ENCODE data around the gene EMX2.

EMX2 gene

DNA sequence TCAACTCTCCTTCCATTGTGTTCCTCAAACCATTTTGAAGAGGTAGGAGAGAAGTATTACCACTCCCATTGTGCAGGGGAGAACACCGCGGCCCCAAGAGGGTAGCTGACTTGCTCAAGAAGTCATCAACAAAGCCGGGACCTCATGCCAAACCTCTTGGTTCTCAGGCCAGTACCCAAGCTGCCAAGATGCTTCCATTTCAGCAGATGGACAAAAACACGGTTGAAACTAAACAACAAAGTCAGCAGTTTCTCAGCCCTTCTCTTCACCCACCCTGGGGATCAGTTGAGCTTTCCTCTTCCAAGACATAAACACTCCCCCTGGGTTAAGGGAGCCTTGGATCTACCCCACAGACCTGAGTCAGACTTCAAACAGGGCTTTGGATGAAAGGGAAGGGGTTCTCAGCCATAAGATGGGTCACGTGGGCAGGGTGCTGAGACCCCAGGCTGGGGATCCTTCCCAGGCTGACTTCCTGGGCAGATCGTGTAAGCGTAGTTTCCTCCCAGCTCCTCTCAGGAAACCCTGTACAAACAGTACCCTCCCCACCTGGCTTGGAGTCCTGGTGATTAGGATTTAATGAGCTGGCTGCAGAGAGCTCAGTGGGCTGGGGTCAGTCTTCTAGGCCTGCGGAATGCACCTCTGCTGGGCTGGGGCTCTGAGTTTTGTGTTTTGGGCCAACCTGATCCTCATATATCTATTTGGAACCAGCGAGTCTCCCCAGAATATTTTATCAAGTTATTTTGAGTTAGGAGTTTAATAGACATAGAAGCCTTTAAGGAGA, 27.3 kb downstream of the EMX2 start:
- H3K9me3 ChIP-seq (ENCODE audit: control insufficient read depth, insufficient read depth, low read depth, low read length), result no peaks in the 10 kb centered on the region
- TF ChIP-seq, protein P1, sequence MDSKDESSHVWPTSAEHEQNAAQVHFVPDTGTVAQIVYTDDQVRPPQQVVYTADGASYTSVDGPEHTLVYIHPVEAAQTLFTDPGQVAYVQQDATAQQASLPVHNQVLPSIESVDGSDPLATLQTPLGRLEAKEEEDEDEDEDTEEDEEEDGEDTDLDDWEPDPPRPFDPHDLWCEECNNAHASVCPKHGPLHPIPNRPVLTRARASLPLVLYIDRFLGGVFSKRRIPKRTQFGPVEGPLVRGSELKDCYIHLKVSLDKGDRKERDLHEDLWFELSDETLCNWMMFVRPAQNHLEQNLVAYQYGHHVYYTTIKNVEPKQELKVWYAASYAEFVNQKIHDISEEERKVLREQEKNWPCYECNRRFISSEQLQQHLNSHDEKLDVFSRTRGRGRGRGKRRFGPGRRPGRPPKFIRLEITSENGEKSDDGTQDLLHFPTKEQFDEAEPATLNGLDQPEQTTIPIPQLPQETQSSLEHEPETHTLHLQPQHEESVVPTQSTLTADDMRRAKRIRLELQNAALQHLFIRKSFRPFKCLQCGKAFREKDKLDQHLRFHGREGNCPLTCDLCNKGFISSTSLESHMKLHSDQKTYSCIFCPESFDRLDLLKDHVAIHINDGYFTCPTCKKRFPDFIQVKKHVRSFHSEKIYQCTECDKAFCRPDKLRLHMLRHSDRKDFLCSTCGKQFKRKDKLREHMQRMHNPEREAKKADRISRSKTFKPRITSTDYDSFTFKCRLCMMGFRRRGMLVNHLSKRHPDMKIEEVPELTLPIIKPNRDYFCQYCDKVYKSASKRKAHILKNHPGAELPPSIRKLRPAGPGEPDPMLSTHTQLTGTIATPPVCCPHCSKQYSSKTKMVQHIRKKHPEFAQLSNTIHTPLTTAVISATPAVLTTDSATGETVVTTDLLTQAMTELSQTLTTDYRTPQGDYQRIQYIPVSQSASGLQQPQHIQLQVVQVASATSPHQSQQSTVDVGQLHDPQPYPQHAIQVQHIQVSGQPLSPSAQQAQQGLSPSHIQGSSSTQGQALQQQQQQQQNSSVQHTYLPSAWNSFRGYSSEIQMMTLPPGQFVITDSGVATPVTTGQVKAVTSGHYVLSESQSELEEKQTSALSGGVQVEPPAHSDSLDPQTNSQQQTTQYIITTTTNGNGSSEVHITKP (tag by site-specific recombination; IDR thresholded peaks at IDR 0.05), result peak; percentile 39; the same call in 1 of the 2 replicates
- 0 out of 2 replicates have a peak, but pooled peaks have one; percentile 22 for TF ChIP-seq ZIC2 (tag by site-specific recombination; IDR thresholded peaks at IDR 0.05)
- TF ChIP-seq ZNF585B (tag by site-specific recombination; IDR thresholded peaks at IDR 0.05), result no peak
- ChIA-PET POLR2A (interaction anchor here (0.6 kb wide), 1 partner anchor 431 kb away, joined by 3 read pairs; no protein-coding TSS in a partner anchor), CTCF (no interaction called here)
- H3K36me3 ChIP-seq (ENCODE audit: control insufficient read depth in 2 of 2, insufficient read depth in 1 of 2, low read length in 2 of 2), result no peaks in the 10 kb centered on the region
- H3K4me1 ChIP-seq (ENCODE audit: control insufficient read depth, insufficient read depth, low read length), result no peaks in the 10 kb centered on the region
- H3K4me3 ChIP-seq (ENCODE audit: low read depth, low read length), result no peak overlapping the region
- H3K27ac ChIP-seq (ENCODE audit: extremely low read depth, low read depth, low read length), result no peak overlapping the region

DNA sequence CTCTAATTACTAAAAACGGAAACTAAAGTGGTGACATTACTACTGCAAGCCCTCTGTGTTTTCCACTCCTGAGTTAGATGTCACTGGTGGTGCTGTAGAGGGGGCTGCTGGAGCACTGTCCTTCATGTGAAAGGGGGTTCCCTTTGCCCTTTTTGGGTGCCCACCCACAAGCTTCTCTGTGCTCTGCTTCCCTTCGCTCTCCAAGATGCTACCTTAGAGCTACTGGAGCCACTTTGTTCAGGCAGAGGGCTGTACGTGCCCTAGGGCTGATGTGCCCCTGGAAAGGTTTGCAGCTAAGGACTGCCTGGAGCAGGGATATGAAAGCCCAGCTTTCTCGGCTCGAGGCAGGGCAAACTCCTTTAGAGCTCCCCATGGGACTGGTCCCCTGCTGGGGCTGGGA, 28.3 kb downstream of the EMX2 start:
- Histone ChIP-seq H3K27ac (ENCODE audit: extremely low read depth, low read depth, low read length) (no peak overlapping the region), H3K36me3 (ENCODE audit: control insufficient read depth in 2 of 2, insufficient read depth in 1 of 2, low read length in 2 of 2) (no peaks in the 10 kb centered on the region), H3K4me1 (ENCODE audit: control insufficient read depth, insufficient read depth, low read length) (no peaks in the 10 kb centered on the region), H3K4me3 (ENCODE audit: low read depth, low read length) (no peak overlapping the region), H3K9me3 (ENCODE audit: control insufficient read depth, insufficient read depth, low read depth, low read length) (no peaks in the 10 kb centered on the region)
- CTCF ChIA-PET, result interaction anchor here (0.5 to 0.6 kb wide), 2 partner anchors 188 to 673 kb away, joined by 3 read pairs; no protein-coding TSS in a partner anchor
- POLR2A ChIA-PET, result no interaction called here
- TF ChIP-seq ZBTB7A (tag by site-specific recombination; IDR thresholded peaks at IDR 0.05; ENCODE audit: low read depth), result no peak
- TF ChIP-seq ZFP69B (tag by site-specific recombination; IDR thresholded peaks at IDR 0.05), result no peak
- TF ChIP-seq ZNF157 (tag by site-specific recombination; IDR thresholded peaks at IDR 0.05), result no peak
- no peak for TF ChIP-seq ZNF776 (tag by site-specific recombination; IDR thresholded peaks at IDR 0.05; ENCODE audit: borderline replicate concordance)
- TF ChIP-seq, protein P2, sequence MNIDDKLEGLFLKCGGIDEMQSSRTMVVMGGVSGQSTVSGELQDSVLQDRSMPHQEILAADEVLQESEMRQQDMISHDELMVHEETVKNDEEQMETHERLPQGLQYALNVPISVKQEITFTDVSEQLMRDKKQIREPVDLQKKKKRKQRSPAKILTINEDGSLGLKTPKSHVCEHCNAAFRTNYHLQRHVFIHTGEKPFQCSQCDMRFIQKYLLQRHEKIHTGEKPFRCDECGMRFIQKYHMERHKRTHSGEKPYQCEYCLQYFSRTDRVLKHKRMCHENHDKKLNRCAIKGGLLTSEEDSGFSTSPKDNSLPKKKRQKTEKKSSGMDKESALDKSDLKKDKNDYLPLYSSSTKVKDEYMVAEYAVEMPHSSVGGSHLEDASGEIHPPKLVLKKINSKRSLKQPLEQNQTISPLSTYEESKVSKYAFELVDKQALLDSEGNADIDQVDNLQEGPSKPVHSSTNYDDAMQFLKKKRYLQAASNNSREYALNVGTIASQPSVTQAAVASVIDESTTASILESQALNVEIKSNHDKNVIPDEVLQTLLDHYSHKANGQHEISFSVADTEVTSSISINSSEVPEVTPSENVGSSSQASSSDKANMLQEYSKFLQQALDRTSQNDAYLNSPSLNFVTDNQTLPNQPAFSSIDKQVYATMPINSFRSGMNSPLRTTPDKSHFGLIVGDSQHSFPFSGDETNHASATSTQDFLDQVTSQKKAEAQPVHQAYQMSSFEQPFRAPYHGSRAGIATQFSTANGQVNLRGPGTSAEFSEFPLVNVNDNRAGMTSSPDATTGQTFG (tag by site-specific recombination; IDR thresholded peaks at IDR 0.05; ENCODE audit: borderline replicate concordance), result no peak
- TF ChIP-seq OVOL3 (tag by site-specific recombination; IDR thresholded peaks at IDR 0.05), result no peak
- TF ChIP-seq ZNF530 (tag by site-specific recombination; IDR thresholded peaks at IDR 0.05; ENCODE audit: low read depth), result no peak
- no peak for TF ChIP-seq ZNF76 (tag by site-specific recombination; IDR thresholded peaks at IDR 0.05; ENCODE audit: borderline replicate concordance, low read depth)
- TF ChIP-seq ZNF24 (tag by site-specific recombination; IDR thresholded peaks at IDR 0.05), result no peak
- TF ChIP-seq, protein P3, sequence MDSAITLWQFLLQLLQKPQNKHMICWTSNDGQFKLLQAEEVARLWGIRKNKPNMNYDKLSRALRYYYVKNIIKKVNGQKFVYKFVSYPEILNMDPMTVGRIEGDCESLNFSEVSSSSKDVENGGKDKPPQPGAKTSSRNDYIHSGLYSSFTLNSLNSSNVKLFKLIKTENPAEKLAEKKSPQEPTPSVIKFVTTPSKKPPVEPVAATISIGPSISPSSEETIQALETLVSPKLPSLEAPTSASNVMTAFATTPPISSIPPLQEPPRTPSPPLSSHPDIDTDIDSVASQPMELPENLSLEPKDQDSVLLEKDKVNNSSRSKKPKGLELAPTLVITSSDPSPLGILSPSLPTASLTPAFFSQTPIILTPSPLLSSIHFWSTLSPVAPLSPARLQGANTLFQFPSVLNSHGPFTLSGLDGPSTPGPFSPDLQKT (IDR thresholded peaks at IDR 0.05; ENCODE audit: borderline replicate concordance, low read depth, low read length), result no peak
- TF ChIP-seq ZNF10 (tag by site-specific recombination; IDR thresholded peaks at IDR 0.05), result no peak
- no peak for TF ChIP-seq SCRT2 (tag by site-specific recombination; IDR thresholded peaks at IDR 0.05)
- TF ChIP-seq, protein P1 (tag by site-specific recombination; IDR thresholded peaks at IDR 0.05), result no peak

Measured in HEK293 (cell line).